Astrocyte of the spinal cord (primary cell): ENCODE results near the gene COL13A1.

ENCODE experiments used
- DNase-seq: peaks from one replicate; pipeline ENCODE4 v3.0.0; 2011; ENCODE audit warnings: low read depth, low spot score
- H3K4me3 ChIP-seq: 2 replicates; pipeline ENCODE4 v1.5.1; 2011; ENCODE audit warnings: low read depth, mild to moderate bottlenecking, low read length, moderate library complexity
- in situ Hi-C: cut with HindIII; loops from 2 replicates; pipeline ENCODE4 v1.10.0; 2017; ENCODE audit warnings: low sequenced_read_pairs
- TF ChIP-seq, protein P1 (sequence below): IDR thresholded peaks from 2 replicates; pipeline ENCODE4 v1.5.1; 2012; ENCODE audit warnings: low read depth, mild to moderate bottlenecking, low read length, inconsistent platforms

COL13A1 gene

DNA sequence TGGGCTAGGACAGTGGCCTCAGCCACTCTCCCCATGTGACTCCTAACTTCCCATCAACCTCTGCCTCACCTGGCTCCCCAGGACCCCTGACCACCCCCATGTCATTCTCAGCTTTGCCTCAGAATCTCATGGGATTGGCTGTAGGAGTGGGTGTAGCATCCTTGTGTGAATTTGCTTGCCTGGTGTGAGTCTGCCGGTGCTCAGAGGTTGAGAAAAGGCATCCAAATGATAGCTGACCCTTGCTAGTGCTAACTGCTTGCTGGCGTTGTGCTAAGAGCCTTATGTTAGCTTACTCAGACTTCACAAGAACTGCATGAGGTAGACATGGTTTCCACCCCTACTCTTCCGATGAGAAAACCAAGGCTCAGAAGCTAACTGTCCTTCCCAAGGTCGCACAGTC is 74.2 kb downstream of the COL13A1 start:
- DNase-seq: no peak
- in situ Hi-C loops: no loop called here
- TF ChIP-seq, protein P1, sequence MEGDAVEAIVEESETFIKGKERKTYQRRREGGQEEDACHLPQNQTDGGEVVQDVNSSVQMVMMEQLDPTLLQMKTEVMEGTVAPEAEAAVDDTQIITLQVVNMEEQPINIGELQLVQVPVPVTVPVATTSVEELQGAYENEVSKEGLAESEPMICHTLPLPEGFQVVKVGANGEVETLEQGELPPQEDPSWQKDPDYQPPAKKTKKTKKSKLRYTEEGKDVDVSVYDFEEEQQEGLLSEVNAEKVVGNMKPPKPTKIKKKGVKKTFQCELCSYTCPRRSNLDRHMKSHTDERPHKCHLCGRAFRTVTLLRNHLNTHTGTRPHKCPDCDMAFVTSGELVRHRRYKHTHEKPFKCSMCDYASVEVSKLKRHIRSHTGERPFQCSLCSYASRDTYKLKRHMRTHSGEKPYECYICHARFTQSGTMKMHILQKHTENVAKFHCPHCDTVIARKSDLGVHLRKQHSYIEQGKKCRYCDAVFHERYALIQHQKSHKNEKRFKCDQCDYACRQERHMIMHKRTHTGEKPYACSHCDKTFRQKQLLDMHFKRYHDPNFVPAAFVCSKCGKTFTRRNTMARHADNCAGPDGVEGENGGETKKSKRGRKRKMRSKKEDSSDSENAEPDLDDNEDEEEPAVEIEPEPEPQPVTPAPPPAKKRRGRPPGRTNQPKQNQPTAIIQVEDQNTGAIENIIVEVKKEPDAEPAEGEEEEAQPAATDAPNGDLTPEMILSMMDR: no peak
- no peak overlapping the region for H3K4me3 ChIP-seq

- H3K4me3 ChIP-seq: no peak overlapping the region
- DNase-seq: no peak
- in situ Hi-C loops: no loop called here
- TF ChIP-seq, protein P1: no peak
These were observed 74.6 kb downstream of the COL13A1 start for GRCh38 chr10:69876286-69876685.

GRCh38 chr10:69876931-69877330 is 75.2 kb downstream of the COL13A1 start:
- DNase-seq: no peak
- TF ChIP-seq, protein P1: no peak
- in situ Hi-C loops: no loop called here
- H3K4me3 ChIP-seq: no peak overlapping the region

GRCh38 chr10:69878038-69878437 is 76.3 kb downstream of the COL13A1 start:
- TF ChIP-seq, protein P1: no peak
- DNase-seq: no peak
- in situ Hi-C loops: no loop called here
- H3K4me3 ChIP-seq: no peak overlapping the region

DNA sequence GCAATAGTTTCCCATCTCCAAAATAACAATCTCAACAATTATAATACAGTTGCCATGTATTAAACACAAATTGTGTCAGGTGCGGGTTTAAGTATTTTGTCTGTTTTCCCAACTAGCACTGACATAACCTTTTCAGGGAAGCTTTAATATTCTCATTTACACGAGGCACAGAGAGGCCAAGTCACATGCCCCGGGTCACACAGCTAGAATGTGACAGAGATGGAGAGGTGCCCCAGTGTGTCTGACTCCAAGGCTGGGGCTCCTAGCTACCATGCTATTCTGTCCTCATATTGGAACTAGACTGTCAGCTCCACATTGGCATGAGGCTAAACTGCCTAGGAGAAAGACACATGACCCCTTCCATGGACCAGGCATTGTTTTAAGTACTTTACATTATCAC is 77.2 kb downstream of the COL13A1 start:
- DNase-seq: no peak
- H3K4me3 ChIP-seq: no peak overlapping the region
- TF ChIP-seq, protein P1: no peak
- in situ Hi-C loops: no loop called here

GRCh38 chr10:69879634-69880257 is 78.0 kb downstream of the COL13A1 start:
- TF ChIP-seq, protein P1: no peak
- no peak overlapping the region for H3K4me3 ChIP-seq
- in situ Hi-C loops: no loop called here
- no peak for DNase-seq
